C4-2B (cell line): ENCODE data around the gene CNTNAP5.

ENCODE experiments used
- CTCF ChIP-seq: fragments of 450-650 bp; conservative IDR thresholded peaks from 2 replicates; pipeline ENCODE4 v1.5.1; 2017; ENCODE audit warnings: mild to moderate bottlenecking
- ZFX ChIP-seq: fragments of 450-650 bp; IDR thresholded peaks from 2 replicates; pipeline ENCODE4 v1.6.1; 2017

GRCh38 chr2:124024561-124025170 is 421 bp upstream of the CNTNAP5 start:
- TF ChIP-seq CTCF, result no peak
- no peak for TF ChIP-seq ZFX
